GM12878 (cell line): Measurements from ENCODE around the gene GRIN2A. TPM values are rescaled to one million over a fixed set of nuclear protein-coding genes. Genes with fewer than 3 reads are reported as not detected.

ENCODE experiments used
- ATF7 ChIP-seq: fragments of 450-650 bp; IDR thresholded peaks from 2 replicates; pipeline ENCODE4 v1.6.1; 2016; ENCODE audit warnings: low read depth, mild to moderate bottlenecking
- BCL3 ChIP-seq: IDR thresholded peaks from 2 replicates; pipeline ENCODE4 v1.6.1; 2011; ENCODE audit warnings: borderline replicate concordance, low read depth, mild to moderate bottlenecking, moderate library complexity, low read length; ENCODE audit not compliant: insufficient read depth, poor library complexity, severe bottlenecking
- BCLAF1 ChIP-seq: fragments of 450-650 bp; IDR thresholded peaks from 2 replicates; pipeline ENCODE4 v1.6.1; 2017; ENCODE audit warnings: antibody characterized with exemption, mild to moderate bottlenecking, moderate library complexity
- CBFB ChIP-seq: IDR thresholded peaks from 2 replicates; pipeline ENCODE4 v1.6.1; 2016; ENCODE audit warnings: antibody characterized with exemption, low read depth
- CBX3 ChIP-seq: fragments of 200-600 bp; sonication (generic); IDR thresholded peaks from 2 replicates; pipeline ENCODE4 v1.6.1; 2016; ENCODE audit warnings: low read depth, borderline replicate concordance
- CTCF ChIP-seq, 3 experiments: IDR thresholded peaks in 2 of 3; conservative IDR thresholded peaks in 1 of 3; 2 replicates each; pipeline ENCODE4 v1.5.1; 2011; ENCODE audit warnings: low read depth in 3 of 3, low read length in 3 of 3, mild to moderate bottlenecking in 3 of 3, control low read depth in 2 of 3, moderate library complexity in 2 of 3, inconsistent platforms in 1 of 3, mixed read lengths in 1 of 3; ENCODE audit not compliant: control insufficient read depth in 2 of 3, insufficient read depth in 1 of 3; ENCODE audit errors: extremely low read depth in 1 of 3
- EED ChIP-seq: sonication (generic); IDR thresholded peaks from 2 replicates; pipeline ENCODE4 v1.6.1; 2016; ENCODE audit warnings: antibody characterized with exemption, low read depth
- IKZF1 ChIP-seq: fragments of 450-650 bp; conservative IDR thresholded peaks from 2 replicates; pipeline ENCODE4 v1.6.1; 2017; ENCODE audit warnings: antibody characterized with exemption, mild to moderate bottlenecking
- IKZF2 ChIP-seq, 2 experiments: fragments of 450-650 bp; IDR thresholded peaks; 2 replicates each; pipeline ENCODE4 v1.6.1; 2017; ENCODE audit warnings: mild to moderate bottlenecking in 2 of 2, moderate library complexity in 2 of 2
- IRF4 ChIP-seq: IDR thresholded peaks from 2 replicates; pipeline ENCODE4 v1.6.1; 2011; ENCODE audit warnings: low read depth, low read length
- JUNB ChIP-seq: IDR thresholded peaks from 2 replicates; pipeline ENCODE4 v1.6.1; 2016; ENCODE audit warnings: antibody characterized with exemption, mild to moderate bottlenecking
- MTA2 ChIP-seq: fragments of 450-650 bp; IDR thresholded peaks from 2 replicates; pipeline ENCODE4 v1.6.1; 2016; ENCODE audit warnings: low read depth, mild to moderate bottlenecking, moderate library complexity
- NFIC ChIP-seq: IDR thresholded peaks from 2 replicates; pipeline ENCODE4 v1.6.1; 2012; ENCODE audit warnings: low read depth, mild to moderate bottlenecking, inconsistent platforms, low read length, moderate library complexity
- PML ChIP-seq: IDR thresholded peaks from 2 replicates; pipeline ENCODE4 v1.6.1; 2012; ENCODE audit warnings: low read length, inconsistent platforms
- POLR2A ChIP-seq: IDR thresholded peaks from 2 replicates; pipeline ENCODE4 v1.6.1; 2011; ENCODE audit warnings: low read depth, mild to moderate bottlenecking, low read length
- POLR2AphosphoS5 ChIP-seq: IDR thresholded peaks from 2 replicates; pipeline ENCODE4 v1.6.1; 2011; ENCODE audit warnings: mild to moderate bottlenecking, low read length, inconsistent platforms
- RAD21 ChIP-seq: IDR thresholded peaks from 2 replicates; pipeline ENCODE4 v1.6.1; 2011; ENCODE audit warnings: mild to moderate bottlenecking, low read depth, low read length, moderate library complexity; ENCODE audit not compliant: insufficient read depth
- RELB ChIP-seq: fragments of 450-650 bp; IDR thresholded peaks from 2 replicates; pipeline ENCODE4 v1.6.1; 2017; ENCODE audit warnings: low read depth, mild to moderate bottlenecking, moderate library complexity
- YY1 ChIP-seq: IDR thresholded peaks from 2 replicates; pipeline ENCODE4 v1.6.1; 2011; ENCODE audit warnings: low read depth, mild to moderate bottlenecking, low read length
- ZBTB33 ChIP-seq: fragments of 450-650 bp; IDR thresholded peaks from 2 replicates; pipeline ENCODE4 v1.6.1; 2017; ENCODE audit warnings: mild to moderate bottlenecking
- ZNF24 ChIP-seq: fragments of 450-650 bp; IDR thresholded peaks from 2 replicates; pipeline ENCODE4 v1.6.1; 2017; ENCODE audit warnings: antibody characterized with exemption, mild to moderate bottlenecking
- polyA plus RNA-seq, 11 experiments: library from polyadenylated mRNA; depleted of rRNA in 4 of 11; unstranded in 6 of 11; stranded (reverse) in 5 of 11; fragments of >200 nt; fragmentation: Nextera tagmentation in 4 of 11; fragmentation: Illumina TruSeq in 1 of 11; extraction: Ambion mirVana in 4 of 11; extraction: Trizol in 1 of 11; gene quantifications; 1 replicate in 1 of 11; 2 replicates in 10 of 11; pipeline versions ENCODE4 v1.2.1 to v1.2.3, GENCODE V29; 2011 to 2016; ENCODE audit warnings: inconsistent platforms in 2 of 11, missing spikeins in 2 of 11, low read depth in 1 of 11
- total RNA-seq, 4 experiments: library from RNA; depleted of rRNA in 3 of 4; stranded (reverse); fragments of >200 nt in 3 of 4; fragmentation: Illumina TruSeq in 1 of 4; extraction: Trizol in 1 of 4; gene quantifications; 2 replicates each; pipeline versions ENCODE4 v1.2.1 to v1.2.3, GENCODE V29; 2013 to 2021

The GRIN2A gene
- total and polyA plus RNA-seq, 10 of the 15 experiments (the other 5 are each of a cell fraction or from before 2014, with no cell fraction given): 2.4 to 13.3 (median 7.3) TPM

GRCh38 chr16:9840761-9841665, 341.2 kb downstream of the GRIN2A start (continued):
- TF ChIP-seq IKZF1 (peak; percentile 75), YY1 (no peak), CBFB (0 out of 2 replicates have a peak, but pooled peaks have one; percentile 21), IKZF2 (IDR thresholded peaks at IDR 0.05) (peak; percentile 90 to 91), BCL3 (no peak), NFIC (peak; percentile 88), PML (peak; percentile 50; the same call in 1 of the 2 replicates), ZNF24 (peak; percentile 94), JUNB (peak; percentile 83), BCLAF1 (no peak), IRF4 (0 out of 2 replicates have a peak, but pooled peaks have one; percentile 10), MTA2 (peak; percentile 96), EED (peak; percentile 65; the same call in 1 of the 2 replicates), ATF7 (peak; percentile 70), POLR2AphosphoS5 (no peak), POLR2A (no peak), CBX3 (no peak), CTCF (IDR thresholded peaks at IDR 0.05 in 2 of 3, conservative IDR thresholded peaks at IDR 0.05 in 1 of 3; ENCODE audit: control insufficient read depth in 2 of 3, extremely low read depth in 1 of 3, insufficient read depth in 1 of 3, low read depth in 3 of 3, low read length in 3 of 3) (no peak), ZBTB33 (no peak), RAD21 (no peak), RELB (peak; percentile 70; the same call in 1 of the 2 replicates)
